ENCODE measurements around the gene RNF213.

- TF ChIP-seq CTCF (IDR thresholded peaks at IDR 0.05 in 8 of 11, conservative IDR thresholded peaks at IDR 0.05 in 3 of 11) (no peak), POLR2AphosphoS5 (IDR thresholded peaks at IDR 0.05) (peak in 2 of 3 donors; percentile 1 to 39)
These were observed 104.6 kb downstream of the RNF213 start for GRCh38 chr17:80365001-80365965.
